ENCODE results near the gene NCOR1. TPM values are rescaled to one million over a fixed set of nuclear protein-coding genes. Genes with fewer than 3 reads are reported as not detected.

NCOR1 gene
- total and polyA plus RNA-seq, 2 of the 8 experiments (the other 6 are each of a cell fraction or from before 2014, with no cell fraction given) = 65.4 to 142 TPM

GRCh38 chr17:16247586-16247984, 32.3 kb upstream of the NCOR1 start (continued):
- no peak for TF ChIP-seq CHD7 (IDR thresholded peaks at IDR 0.05; ENCODE audit: insufficient replicate concordance, low read length)
- TF ChIP-seq SAP30 (IDR thresholded peaks at IDR 0.05; ENCODE audit: insufficient read depth, insufficient replicate concordance, low read length) = no peak
- no peak for TF ChIP-seq MAX (IDR thresholded peaks at IDR 0.05)
- TF ChIP-seq NANOG (IDR thresholded peaks at IDR 0.05; ENCODE audit: insufficient read depth, low read depth, low read length, poor library complexity, severe bottlenecking) = no peak
- no peak for TF ChIP-seq PHF8 (conservative IDR thresholded peaks at IDR 0.05; ENCODE audit: low read depth, low read length)
- TF ChIP-seq E2F6 (IDR thresholded peaks at IDR 0.05) = no peak
